OCI-LY7 (cell line): ENCODE results near the gene KIRREL3.

Experiments used
- CTCF ChIP-seq: fragments of 200-600 bp; sonication (generic); conservative IDR thresholded peaks from 2 replicates; pipeline ENCODE4 v1.5.1; 2014; ENCODE audit warnings: mild to moderate bottlenecking, antibody characterized with exemption, low read length, moderate library complexity, mixed read lengths
- EZH2phosphoT487 ChIP-seq: fragments of 200-600 bp; sonication (generic); IDR thresholded peaks from 2 replicates; pipeline ENCODE4 v1.6.1; 2018; ENCODE audit warnings: low read depth, borderline replicate concordance, mild to moderate bottlenecking, mixed run types, antibody characterized with exemption, low read length, moderate library complexity, mixed read lengths

GRCh38 chr11:126664643-126665042 lies 335.9 kb downstream of the KIRREL3 start:
- TF ChIP-seq CTCF (no peak), EZH2phosphoT487 (no peak)
